ENCODE measurements around the gene CDH8. TPM values are rescaled to one million over a fixed set of nuclear protein-coding genes. Genes with fewer than 3 reads are reported as not detected.

CDH8 gene
- total RNA-seq, 1 experiment from 2014 or later = 11.1 TPM

GRCh38 chr16:61763991-61764390, 272.2 kb downstream of the CDH8 start:
- Mint-ChIP-seq H3K4me3 (no peak overlapping the region), H3K27ac (no peak overlapping the region), H3K27me3 (ENCODE audit: low read depth) (no peaks in the 10 kb centered on the region), H3K4me1 (0 out of 2 replicates have a peak, but pooled peaks cover 3% of the 10 kb centered on the region), H3K36me3 (no peaks in the 10 kb centered on the region), H3K9me3 (0 out of 2 replicates have a peak, but pooled peaks cover 2% of the 10 kb centered on the region)
- ChIA-PET POLR2A (no interaction called here), CTCF (no interaction called here)
- no peak for TF ChIP-seq GRHL2 (CRISPR knock-in tag; IDR thresholded peaks at IDR 0.05; ENCODE audit: insufficient replicate concordance, severe bottlenecking)
- TF ChIP-seq SMAD4 (CRISPR knock-in tag; IDR thresholded peaks at IDR 0.05) = no peak
- no peak for TF ChIP-seq MYBL2 (CRISPR knock-in tag; IDR thresholded peaks at IDR 0.05)
- TF ChIP-seq EMX1 (CRISPR knock-in tag; IDR thresholded peaks at IDR 0.05) = no peak
- TF ChIP-seq GABPB1 (CRISPR knock-in tag; IDR thresholded peaks at IDR 0.05) = no peak
- no peak for TF ChIP-seq JUN (CRISPR knock-in tag; IDR thresholded peaks at IDR 0.05)
- no peak for TF ChIP-seq ZNF423 (CRISPR knock-in tag; IDR thresholded peaks at IDR 0.05)
- TF ChIP-seq SMAD3 (CRISPR knock-in tag; IDR thresholded peaks at IDR 0.05; ENCODE audit: borderline replicate concordance) = no peak
- TF ChIP-seq ZNF232 (CRISPR knock-in tag; IDR thresholded peaks at IDR 0.05) = no peak
- TF ChIP-seq ZNF396 (CRISPR knock-in tag; IDR thresholded peaks at IDR 0.05; ENCODE audit: borderline replicate concordance) = no peak
- TF ChIP-seq ATF1 (CRISPR knock-in tag; IDR thresholded peaks at IDR 0.05) = no peak
- no peak for TF ChIP-seq ZNF317 (CRISPR knock-in tag; IDR thresholded peaks at IDR 0.05; ENCODE audit: borderline replicate concordance, low read depth)
- TF ChIP-seq, protein P1, sequence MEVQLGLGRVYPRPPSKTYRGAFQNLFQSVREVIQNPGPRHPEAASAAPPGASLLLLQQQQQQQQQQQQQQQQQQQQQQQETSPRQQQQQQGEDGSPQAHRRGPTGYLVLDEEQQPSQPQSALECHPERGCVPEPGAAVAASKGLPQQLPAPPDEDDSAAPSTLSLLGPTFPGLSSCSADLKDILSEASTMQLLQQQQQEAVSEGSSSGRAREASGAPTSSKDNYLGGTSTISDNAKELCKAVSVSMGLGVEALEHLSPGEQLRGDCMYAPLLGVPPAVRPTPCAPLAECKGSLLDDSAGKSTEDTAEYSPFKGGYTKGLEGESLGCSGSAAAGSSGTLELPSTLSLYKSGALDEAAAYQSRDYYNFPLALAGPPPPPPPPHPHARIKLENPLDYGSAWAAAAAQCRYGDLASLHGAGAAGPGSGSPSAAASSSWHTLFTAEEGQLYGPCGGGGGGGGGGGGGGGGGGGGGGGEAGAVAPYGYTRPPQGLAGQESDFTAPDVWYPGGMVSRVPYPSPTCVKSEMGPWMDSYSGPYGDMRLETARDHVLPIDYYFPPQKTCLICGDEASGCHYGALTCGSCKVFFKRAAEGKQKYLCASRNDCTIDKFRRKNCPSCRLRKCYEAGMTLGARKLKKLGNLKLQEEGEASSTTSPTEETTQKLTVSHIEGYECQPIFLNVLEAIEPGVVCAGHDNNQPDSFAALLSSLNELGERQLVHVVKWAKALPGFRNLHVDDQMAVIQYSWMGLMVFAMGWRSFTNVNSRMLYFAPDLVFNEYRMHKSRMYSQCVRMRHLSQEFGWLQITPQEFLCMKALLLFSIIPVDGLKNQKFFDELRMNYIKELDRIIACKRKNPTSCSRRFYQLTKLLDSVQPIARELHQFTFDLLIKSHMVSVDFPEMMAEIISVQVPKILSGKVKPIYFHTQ (CRISPR knock-in tag; IDR thresholded peaks at IDR 0.05) = no peak
- no peak for TF ChIP-seq PRRX2 (CRISPR knock-in tag; IDR thresholded peaks at IDR 0.05)
- TF ChIP-seq RORB (CRISPR knock-in tag; IDR thresholded peaks at IDR 0.05) = no peak
- ATAC-seq (no peak), DNase-seq (ENCODE audit: low spot score) (no peak)

DNA sequence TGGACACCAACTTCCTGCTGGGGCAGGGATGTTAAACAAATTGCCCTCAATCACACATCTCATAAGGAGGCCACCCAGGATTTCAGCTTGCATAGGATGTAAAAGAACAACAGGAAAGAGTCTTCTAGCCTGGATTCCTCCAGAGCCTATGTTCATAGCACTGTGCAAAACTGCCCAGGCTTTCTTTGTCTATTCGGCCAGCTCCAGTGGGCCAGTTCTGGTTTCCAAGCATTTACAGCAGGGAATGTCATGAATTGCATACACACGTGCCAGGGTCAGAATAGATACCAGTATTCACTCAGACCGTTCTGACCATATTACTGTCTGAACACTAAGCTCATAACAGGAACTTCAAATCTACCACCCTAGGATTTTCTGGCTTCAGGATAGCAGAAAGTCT, 273.2 kb downstream of the CDH8 start:
- no peak for DNase-seq (ENCODE audit: low spot score)
- ChIA-PET CTCF (no interaction called here), POLR2A (no interaction called here)
- TF ChIP-seq SOX15 (CRISPR knock-in tag; IDR thresholded peaks at IDR 0.05) = no peak
- no peak for TF ChIP-seq CBFB (CRISPR knock-in tag; IDR thresholded peaks at IDR 0.05; ENCODE audit: low read depth)
- TF ChIP-seq HMGA2 (CRISPR knock-in tag; IDR thresholded peaks at IDR 0.05) = no peak
- TF ChIP-seq CTCF (IDR thresholded peaks at IDR 0.05) = no peak
- TF ChIP-seq, protein P2, sequence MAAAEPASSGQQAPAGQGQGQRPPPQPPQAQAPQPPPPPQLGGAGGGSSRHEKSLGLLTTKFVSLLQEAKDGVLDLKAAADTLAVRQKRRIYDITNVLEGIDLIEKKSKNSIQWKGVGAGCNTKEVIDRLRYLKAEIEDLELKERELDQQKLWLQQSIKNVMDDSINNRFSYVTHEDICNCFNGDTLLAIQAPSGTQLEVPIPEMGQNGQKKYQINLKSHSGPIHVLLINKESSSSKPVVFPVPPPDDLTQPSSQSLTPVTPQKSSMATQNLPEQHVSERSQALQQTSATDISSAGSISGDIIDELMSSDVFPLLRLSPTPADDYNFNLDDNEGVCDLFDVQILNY (CRISPR knock-in tag; IDR thresholded peaks at IDR 0.05) = no peak
- no peak for TF ChIP-seq NFATC4 (CRISPR knock-in tag; IDR thresholded peaks at IDR 0.05)
- no peak for TF ChIP-seq RELA (CRISPR knock-in tag; IDR thresholded peaks at IDR 0.05; ENCODE audit: borderline replicate concordance)
- no peak for TF ChIP-seq OVOL2 (CRISPR knock-in tag; IDR thresholded peaks at IDR 0.05; ENCODE audit: borderline replicate concordance)
- TF ChIP-seq CDX4 (CRISPR knock-in tag; IDR thresholded peaks at IDR 0.05; ENCODE audit: borderline replicate concordance) = no peak
- TF ChIP-seq ZSCAN18 (CRISPR knock-in tag; IDR thresholded peaks at IDR 0.05) = no peak
- no peak for TF ChIP-seq USF2 (CRISPR knock-in tag; IDR thresholded peaks at IDR 0.05)
- H3K4me1 Mint-ChIP-seq = 0 out of 2 replicates have a peak, but pooled peaks cover 3% of the 10 kb centered on the region
- H3K27ac Mint-ChIP-seq = no peak overlapping the region
- ATAC-seq = no peak
- H3K4me3 Mint-ChIP-seq = no peak overlapping the region
- no peaks in the 10 kb centered on the region for H3K27me3 Mint-ChIP-seq (ENCODE audit: low read depth)
- H3K36me3 Mint-ChIP-seq = no peaks in the 10 kb centered on the region
- H3K9me3 Mint-ChIP-seq = 0 out of 2 replicates have a peak, but pooled peaks cover 2% of the 10 kb centered on the region
